Measurements from ENCODE around the gene PDCD1.
"Not testable (repeated sequence)": the region's sequence is repeated elsewhere in the genome, so short reads cannot be mapped to it uniquely, and the experiment has no call there.

PDCD1 gene

GRCh38 chr2:241833756-241834526, 24.8 kb downstream of the PDCD1 start:
- not testable (repeated sequence) for DNase-seq (ENCODE audit: low read depth)

- DNase-seq (ENCODE audit: low read depth), result peak; percentile 38
Measured at GRCh38 chr2:241833101-241833663, 25.5 kb downstream of the PDCD1 start.

DNA sequence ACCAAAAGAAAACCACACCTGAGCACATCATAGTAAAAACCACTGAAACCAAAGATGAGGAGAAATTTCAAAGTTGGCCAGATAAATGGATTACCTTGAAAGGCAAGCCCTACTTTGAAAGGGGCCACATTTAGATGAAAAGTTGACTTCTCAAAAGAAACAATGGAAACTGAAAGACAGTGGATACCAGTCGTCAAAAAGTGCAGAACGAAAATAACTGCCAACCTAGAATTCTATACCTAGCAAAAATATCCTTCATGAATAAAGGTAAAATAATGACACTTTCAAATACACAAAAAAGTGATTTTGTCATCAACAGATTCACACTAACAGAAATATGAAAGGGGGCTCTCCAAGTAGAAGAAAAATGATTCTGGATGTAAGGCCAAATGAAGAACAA, 31.3 kb downstream of the PDCD1 start:
- DNase-seq (ENCODE audit: low read depth), result no peak

DNA sequence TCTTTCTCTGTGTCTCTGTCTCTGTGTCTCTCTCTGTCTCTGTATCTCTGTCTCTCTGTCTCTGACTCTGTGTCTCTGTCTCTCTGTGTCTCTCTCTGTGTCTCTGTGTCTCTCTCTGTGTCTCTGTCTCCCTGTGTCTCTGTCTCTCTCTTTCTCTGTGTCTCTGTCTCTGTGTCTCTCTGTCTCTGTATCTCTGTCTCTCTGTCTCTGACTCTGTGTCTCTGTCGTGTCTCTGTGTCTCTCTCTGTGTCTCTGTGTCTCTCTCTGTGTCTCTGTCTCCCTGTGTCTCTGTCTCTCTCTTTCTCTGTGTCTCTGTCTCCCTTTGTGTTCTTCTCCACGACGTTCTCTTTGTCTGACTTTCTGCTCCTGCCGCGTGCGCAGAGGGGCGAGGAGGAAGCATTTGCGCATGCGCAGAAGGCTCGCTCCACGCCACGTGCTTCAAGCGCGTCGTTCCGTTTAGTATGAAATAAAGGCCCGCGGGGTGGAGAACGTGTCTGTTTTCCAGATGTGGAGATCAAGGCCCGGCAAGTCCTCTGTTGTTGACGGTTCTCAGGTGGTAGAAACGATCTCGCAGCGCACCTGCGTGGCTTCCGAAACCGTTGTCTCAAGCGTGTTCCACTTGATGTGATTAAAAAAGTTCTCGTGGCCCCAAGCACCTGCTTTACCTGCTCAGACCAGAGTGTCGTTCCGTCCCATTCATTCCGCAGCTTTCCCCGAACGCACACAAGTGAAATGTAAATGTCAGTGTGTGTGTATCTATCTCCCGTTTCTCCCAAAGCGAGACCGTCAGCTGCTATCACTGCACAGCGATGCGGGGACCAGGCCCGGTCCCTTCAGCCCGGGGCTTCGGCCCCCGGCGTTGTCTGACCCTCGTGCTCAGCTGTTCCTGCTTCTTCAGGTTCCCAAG, 34.9 kb downstream of the PDCD1 start:
- not testable (repeated sequence) for DNase-seq (ENCODE audit: low read depth)

DNA sequence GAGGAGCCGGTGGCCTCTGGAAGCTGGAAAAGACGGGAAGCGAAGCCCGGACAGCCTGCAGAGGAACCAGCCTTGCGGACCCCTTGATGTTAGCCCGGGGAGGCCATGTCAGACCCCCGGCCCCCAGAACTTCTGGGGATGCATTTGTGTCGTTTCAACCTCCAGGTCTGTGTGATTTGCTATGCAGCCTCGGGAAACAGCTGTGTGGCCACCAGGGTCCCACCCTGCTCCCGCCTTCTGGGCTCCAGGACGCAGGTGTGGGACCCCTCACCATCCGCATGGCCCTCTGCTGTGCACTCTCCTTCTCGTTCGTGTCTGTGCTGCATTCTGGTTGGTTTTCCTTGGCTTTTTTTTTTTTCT, 36.5 kb downstream of the PDCD1 start:
- DNase-seq (ENCODE audit: low read depth), result no peak

GRCh38 chr2:241821460-241822263, 37.0 kb downstream of the PDCD1 start:
- DNase-seq (ENCODE audit: low read depth), result no peak

DNA sequence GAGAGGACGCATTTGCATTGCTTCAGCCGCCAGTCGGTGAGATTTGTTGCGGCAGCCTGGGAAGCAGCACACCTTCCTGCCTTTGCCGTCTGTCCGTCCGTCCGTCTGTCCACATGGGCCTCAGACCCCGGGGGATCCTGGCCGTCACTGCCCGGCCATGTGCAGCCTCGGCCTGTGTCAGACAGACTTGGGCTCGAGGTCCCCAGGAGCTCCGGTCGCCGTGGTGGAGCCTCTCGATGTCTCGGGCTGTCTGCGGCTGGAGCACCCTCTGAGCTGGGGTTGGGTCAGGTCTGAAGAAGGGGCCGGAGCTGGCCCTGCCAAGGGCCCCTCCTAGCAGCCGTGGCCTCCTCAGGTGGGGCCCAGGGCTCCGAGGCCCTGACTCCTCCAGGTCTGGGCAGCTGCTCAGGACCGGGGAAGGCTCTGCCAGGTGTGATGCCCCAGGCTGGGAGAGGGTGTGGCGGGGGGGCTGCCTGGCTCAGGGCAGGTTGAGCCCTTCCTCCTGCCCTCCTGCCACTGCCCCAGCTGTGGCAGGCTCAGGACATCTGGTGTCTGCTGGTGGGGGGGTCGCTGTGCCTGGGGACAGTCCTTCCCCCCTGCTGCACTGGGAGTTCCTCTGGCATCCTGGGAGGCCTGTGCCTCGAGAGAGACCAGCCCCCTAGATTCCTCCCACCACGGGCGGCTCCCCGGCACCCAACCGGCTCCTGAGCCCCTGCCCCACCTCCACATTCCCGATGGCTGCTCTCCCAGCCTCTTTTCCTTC, 37.9 kb downstream of the PDCD1 start:
- DNase-seq (ENCODE audit: low read depth), result no peak

GRCh38 chr2:241819947-241820624, 38.6 kb downstream of the PDCD1 start:
- DNase-seq (ENCODE audit: low read depth), result not testable (repeated sequence)

- DNase-seq (ENCODE audit: low read depth), result no peak
Measured at GRCh38 chr2:241818943-241819270, 39.8 kb downstream of the PDCD1 start.

- DNase-seq (ENCODE audit: low read depth), result no peak
Measured at GRCh38 chr2:241818229-241818942, 40.3 kb downstream of the PDCD1 start.

DNA sequence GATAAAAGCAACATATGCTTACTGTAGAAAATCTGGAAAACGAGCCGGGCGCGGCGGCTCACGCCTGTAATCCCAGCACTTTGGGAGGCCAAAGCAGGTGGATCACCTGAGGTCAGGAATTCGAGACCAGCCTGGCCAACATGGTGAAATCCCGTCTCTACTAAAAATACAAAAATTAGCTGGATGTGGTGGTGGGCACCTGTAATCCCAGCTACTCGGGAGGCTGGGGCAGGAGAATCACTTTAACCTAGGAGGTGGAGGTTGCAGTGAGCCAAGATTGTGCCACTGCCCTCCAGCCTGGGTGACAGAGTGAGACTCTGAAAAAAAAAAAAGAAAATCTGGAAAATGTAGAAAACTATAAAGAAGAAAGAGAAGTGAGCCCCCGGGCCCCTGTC, 40.9 kb downstream of the PDCD1 start:
- not testable (repeated sequence) for DNase-seq (ENCODE audit: low read depth)

- no peak for DNase-seq (ENCODE audit: low read depth)
Measured at GRCh38 chr2:241817126-241817820, 41.4 kb downstream of the PDCD1 start.

- DNase-seq (ENCODE audit: low read depth), result no peak
Measured at GRCh38 chr2:241816431-241817121, 42.1 kb downstream of the PDCD1 start.

GRCh38 chr2:241815477-241816430, 42.9 kb downstream of the PDCD1 start:
- no peak for DNase-seq (ENCODE audit: low read depth)

- DNase-seq (ENCODE audit: low read depth), result no peak
Measured at GRCh38 chr2:241814643-241815476, 43.8 kb downstream of the PDCD1 start.

DNA sequence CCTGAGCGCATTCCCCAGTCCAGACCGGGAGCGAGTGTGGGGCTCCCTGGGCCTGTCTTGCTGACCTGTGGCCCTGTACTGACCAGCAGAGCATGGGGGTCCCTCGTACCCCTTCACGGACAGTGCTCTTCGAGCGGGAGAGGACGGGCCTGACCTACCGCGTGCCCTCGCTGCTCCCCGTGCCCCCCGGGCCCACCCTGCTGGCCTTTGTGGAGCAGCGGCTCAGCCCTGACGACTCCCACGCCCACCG, 44.4 kb downstream of the PDCD1 start:
- no peak for DNase-seq (ENCODE audit: low read depth)

All from ELR (cell line).